HEK293 (cell line): ENCODE results near the gene SOCS7.

Experiments used
- CTCF ChIA-PET: fragments of 350-600 bp; formaldehyde crosslinking; extraction: SDS; loops from one replicate; lab custom pipeline; 2021; ENCODE audit warnings: antibody characterized with exemption; lab: Yijun Ruan, JAX
- POLR2A ChIA-PET: fragments of 300-600 bp; formaldehyde crosslinking; extraction: SDS; loops from one replicate; lab custom pipeline; 2020; ENCODE audit warnings: antibody characterized with exemption, inconsistent platforms; lab: Yijun Ruan, JAX
- H3K27ac ChIP-seq: fragments of 200-500 bp; sonication (Bioruptor generic); 2 replicates; pipeline ENCODE4 v1.5.1; 2014; ENCODE audit warnings: low read depth, low read length, control low read depth, inconsistent platforms; ENCODE audit errors: extremely low read depth
- H3K36me3 ChIP-seq, 2 experiments: fragments of 200-500 bp in 1 of 2; sonication (Bioruptor generic) in 1 of 2; 1 replicate in 1 of 2; 2 replicates in 1 of 2; pipeline ENCODE4 v1.5.1; 2014 to 2017; ENCODE audit warnings: inconsistent platforms in 2 of 2, low read length in 2 of 2; ENCODE audit not compliant: control insufficient read depth in 2 of 2, insufficient read depth in 1 of 2
- H3K4me1 ChIP-seq: fragments of 200-500 bp; sonication (Bioruptor generic); 2 replicates; pipeline ENCODE4 v1.5.1; 2014; ENCODE audit warnings: mild to moderate bottlenecking, low read length, inconsistent platforms; ENCODE audit not compliant: control insufficient read depth, insufficient read depth
- H3K4me3 ChIP-seq: 2 replicates; pipeline ENCODE4 v1.5.1; 2011; ENCODE audit warnings: low read depth, mild to moderate bottlenecking, control low read depth, low read length, moderate library complexity
- H3K9me3 ChIP-seq: fragments of 200-500 bp; sonication (Bioruptor generic); 2 replicates; pipeline ENCODE4 v1.5.1; 2014; ENCODE audit warnings: low read depth, low read length, inconsistent platforms; ENCODE audit not compliant: control insufficient read depth, insufficient read depth
- GFI1B ChIP-seq: fragments of 450-650 bp; formaldehyde crosslinking; IDR thresholded peaks from 2 replicates; pipeline ENCODE4 v1.5.1; 2016; ENCODE audit warnings: missing biosample characterization, missing genetic modification characterization
- GLI4 ChIP-seq: fragments of 450-650 bp; formaldehyde crosslinking; IDR thresholded peaks from 2 replicates; pipeline ENCODE4 v1.5.1; 2016; ENCODE audit warnings: missing biosample characterization, missing genetic modification characterization
- HIC1 ChIP-seq: fragments of 450-650 bp; formaldehyde crosslinking; IDR thresholded peaks from 2 replicates; pipeline ENCODE4 v1.5.1; 2016; ENCODE audit warnings: missing biosample characterization, missing genetic modification characterization
- KLF8 ChIP-seq: fragments of 450-650 bp; formaldehyde crosslinking; IDR thresholded peaks from 2 replicates; pipeline ENCODE4 v1.5.1; 2016; ENCODE audit warnings: missing biosample characterization, missing genetic modification characterization
- KLF9 ChIP-seq: fragments of 450-650 bp; formaldehyde crosslinking; IDR thresholded peaks from 2 replicates; pipeline ENCODE4 v1.5.1; 2016; ENCODE audit warnings: missing biosample characterization, missing genetic modification characterization, low read depth
- ZBTB10 ChIP-seq: fragments of 450-650 bp; formaldehyde crosslinking; IDR thresholded peaks from 2 replicates; pipeline ENCODE4 v1.5.1; 2016; ENCODE audit warnings: missing biosample characterization, missing genetic modification characterization
- ZFP41 ChIP-seq: fragments of 450-650 bp; formaldehyde crosslinking; IDR thresholded peaks from 2 replicates; pipeline ENCODE4 v1.5.1; 2016; ENCODE audit warnings: missing biosample characterization, missing genetic modification characterization, borderline replicate concordance
- ZNF174 ChIP-seq: fragments of 450-650 bp; formaldehyde crosslinking; IDR thresholded peaks from 2 replicates; pipeline ENCODE4 v1.5.0; 2017; ENCODE audit warnings: missing biosample characterization, mild to moderate bottlenecking, missing genetic modification characterization
- ZNF211 ChIP-seq: fragments of 450-650 bp; formaldehyde crosslinking; IDR thresholded peaks from 2 replicates; pipeline ENCODE4 v1.5.1; 2016; ENCODE audit warnings: low read depth, missing biosample characterization, missing genetic modification characterization
- ZNF266 ChIP-seq: fragments of 450-650 bp; formaldehyde crosslinking; IDR thresholded peaks from 2 replicates; pipeline ENCODE4 v1.5.1; 2016; ENCODE audit warnings: missing biosample characterization, missing genetic modification characterization, low read depth
- ZNF37A ChIP-seq: fragments of 450-650 bp; IDR thresholded peaks from 2 replicates; pipeline ENCODE4 v1.5.1; 2018; ENCODE audit warnings: missing biosample characterization, missing genetic modification characterization
- ZNF558 ChIP-seq: fragments of 450-650 bp; formaldehyde crosslinking; IDR thresholded peaks from 2 replicates; pipeline ENCODE4 v1.5.1; 2016; ENCODE audit warnings: missing biosample characterization, missing genetic modification characterization
- ZNF664 ChIP-seq: fragments of 450-650 bp; formaldehyde crosslinking; IDR thresholded peaks from 2 replicates; pipeline ENCODE4 v1.5.1; 2016; ENCODE audit warnings: missing biosample characterization, missing genetic modification characterization
- ZNF76 ChIP-seq: fragments of 450-650 bp; formaldehyde crosslinking; IDR thresholded peaks from 2 replicates; pipeline ENCODE4; 2016; ENCODE audit warnings: low read depth, missing biosample characterization, missing genetic modification characterization, borderline replicate concordance
- ZNF776 ChIP-seq: fragments of 450-650 bp; formaldehyde crosslinking; IDR thresholded peaks from 2 replicates; pipeline ENCODE4 v1.5.0; 2017; ENCODE audit warnings: missing biosample characterization, missing genetic modification characterization, borderline replicate concordance
- ZSCAN16 ChIP-seq: fragments of 450-650 bp; formaldehyde crosslinking; IDR thresholded peaks from 2 replicates; pipeline ENCODE4 v1.5.1; 2016; ENCODE audit warnings: missing biosample characterization, missing genetic modification characterization
- ZSCAN23 ChIP-seq: fragments of 450-650 bp; formaldehyde crosslinking; IDR thresholded peaks from 2 replicates; pipeline ENCODE4 v1.5.1; 2016; ENCODE audit warnings: missing biosample characterization, missing genetic modification characterization
- TF ChIP-seq, protein P1 (sequence below): fragments of 450-650 bp; formaldehyde crosslinking; IDR thresholded peaks from 2 replicates; pipeline ENCODE4 v1.5.1; 2017; ENCODE audit warnings: missing biosample characterization, missing genetic modification characterization

The SOCS7 gene

DNA sequence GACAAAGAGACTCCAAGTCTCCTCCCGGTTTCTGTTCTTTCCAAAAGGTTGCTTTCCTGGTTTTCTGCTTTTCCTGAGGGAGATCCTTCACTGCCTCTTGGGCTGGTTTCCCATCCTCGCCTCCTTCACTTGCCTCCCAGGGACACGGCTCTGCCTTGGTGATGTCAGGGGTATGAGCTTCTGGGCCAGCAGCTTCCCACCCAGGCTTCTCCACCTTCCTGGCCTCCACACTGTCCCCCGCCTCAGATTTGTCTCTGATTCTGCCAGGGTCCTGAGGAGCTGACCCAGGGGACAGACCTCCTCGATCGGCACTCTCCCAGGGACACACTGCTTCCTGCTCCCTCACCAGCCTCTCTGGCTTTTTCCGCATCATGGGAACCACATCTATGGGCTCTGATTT is 22.4 kb upstream of the SOCS7 start (continued):
- TF ChIP-seq ZNF266, result no peak
- no peak for TF ChIP-seq KLF9
- TF ChIP-seq, protein P1, sequence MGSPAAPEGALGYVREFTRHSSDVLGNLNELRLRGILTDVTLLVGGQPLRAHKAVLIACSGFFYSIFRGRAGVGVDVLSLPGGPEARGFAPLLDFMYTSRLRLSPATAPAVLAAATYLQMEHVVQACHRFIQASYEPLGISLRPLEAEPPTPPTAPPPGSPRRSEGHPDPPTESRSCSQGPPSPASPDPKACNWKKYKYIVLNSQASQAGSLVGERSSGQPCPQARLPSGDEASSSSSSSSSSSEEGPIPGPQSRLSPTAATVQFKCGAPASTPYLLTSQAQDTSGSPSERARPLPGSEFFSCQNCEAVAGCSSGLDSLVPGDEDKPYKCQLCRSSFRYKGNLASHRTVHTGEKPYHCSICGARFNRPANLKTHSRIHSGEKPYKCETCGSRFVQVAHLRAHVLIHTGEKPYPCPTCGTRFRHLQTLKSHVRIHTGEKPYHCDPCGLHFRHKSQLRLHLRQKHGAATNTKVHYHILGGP (tag by site-specific recombination), result no peak
- no peak for TF ChIP-seq ZNF76 (tag by site-specific recombination)
- no peak for TF ChIP-seq GFI1B (tag by site-specific recombination)
- TF ChIP-seq ZSCAN23, result no peak
- TF ChIP-seq KLF8 (tag by site-specific recombination), result no peak
- TF ChIP-seq, all 188 proteins: peak for 0

GRCh38 chr17:38329808-38330730 is 21.6 kb upstream of the SOCS7 start:
- TF ChIP-seq ZNF776, result no peak
- no peak for TF ChIP-seq ZNF664 (tag by site-specific recombination)
- TF ChIP-seq ZNF211 (tag by site-specific recombination), result no peak
- TF ChIP-seq ZNF37A (tag by site-specific recombination), result no peak
- TF ChIP-seq ZBTB10 (tag by site-specific recombination), result no peak
- TF ChIP-seq HIC1, result no peak
- TF ChIP-seq ZNF174 (tag by site-specific recombination), result no peak
- TF ChIP-seq GLI4, result no peak
- TF ChIP-seq ZSCAN16 (tag by site-specific recombination), result no peak
- TF ChIP-seq ZNF558 (tag by site-specific recombination), result no peak
- no peak for TF ChIP-seq ZFP41 (tag by site-specific recombination)
- Histone ChIP-seq H3K27ac (no peak overlapping the region), H3K4me1 (peaks cover 3% of the 10 kb centered on the region), H3K36me3 (no peaks in the 10 kb centered on the region), H3K4me3 (no peak overlapping the region), H3K9me3 (no peaks in the 10 kb centered on the region)
- CTCF ChIA-PET, result interaction anchor here (0.7 to 12.3 kb wide), 8 partner anchors 6 to 252 kb away, joined by 3 to 186 read pairs (median 15); partner anchors contain the start of genes GPR179 and SOCS7
- POLR2A ChIA-PET, result interaction anchor here (0.7 kb wide), 1 partner anchor 21 kb away, joined by 3 read pairs; the partner anchor contains the start of gene SOCS7
